HCT116 (cell line): ENCODE data around the gene RUFY4. TPM values are rescaled to one million over a fixed set of nuclear protein-coding genes. Genes with fewer than 3 reads are reported as not detected.

ENCODE experiments used
- ATAC-seq: fragments of 200-7000 bp; cut with Tn5 transposase; 2 replicates; pipeline ENCODE4 v1.9.1; 2020; ENCODE audit warnings: mild to moderate bottlenecking, moderate library complexity
- BruUV-seq: library from RNA; stranded (reverse); fragments of 400-500 nt; replicated peaks from 2 replicates; lab custom pipeline; 2021; lab: Mats Ljungman, UMichigan
- CTCF ChIA-PET: fragments of 300-600 bp; sonication (Branson Sonifier 250); formaldehyde crosslinking; loops from one replicate; lab custom pipeline; 2021; ENCODE audit warnings: antibody characterized with exemption; lab: Charles Lee
- POLR2A ChIA-PET: fragments of 300-600, 350-600 bp; sonication (Branson Sonifier 250); formaldehyde crosslinking; loops from one replicate; lab custom pipeline; 2021; ENCODE audit warnings: antibody characterized with exemption; lab: Charles Lee
- RAD21 ChIA-PET, 2 experiments: fragments of 300-600 bp; sonication (Branson Sonifier 250); formaldehyde crosslinking; loops; one replicate each; lab custom pipeline; 2023; ENCODE audit warnings: low total read pairs in 2 of 2; ENCODE audit not compliant: uncharacterized antibody in 2 of 2, unreplicated experiment in 2 of 2, low non-redundant PET in 1 of 2; lab: Charles Lee
- DNase-seq: peaks from one replicate; pipeline ENCODE4 v3.0.0-alpha.2; 2010; ENCODE audit warnings: low read depth, low spot score
- H2AFZ ChIP-seq: fragments of 200-600 bp; shearing (Covaris generic), sonication (generic); 2 replicates; pipeline ENCODE4 v1.6.1; 2017; ENCODE audit warnings: low read depth, mixed run types, mixed read lengths, antibody characterized with exemption, low read length; ENCODE audit not compliant: poor library complexity, severe bottlenecking
- H3K27ac ChIP-seq: 2 replicates; pipeline ENCODE4 v1.5.1; 2012; ENCODE audit warnings: low read depth, low read length
- H3K27me3 ChIP-seq: fragments of 200-600 bp; sonication (generic); 2 replicates; pipeline ENCODE4 v1.6.1; 2016; ENCODE audit warnings: mixed run types, low read length, mixed read lengths; ENCODE audit not compliant: insufficient read depth
- H3K36me3 ChIP-seq, 2 experiments: fragments of 200-500 bp in 1 of 2; fragments of 200-600 bp in 1 of 2; sonication (Bioruptor generic) in 1 of 2; sonication (generic) in 1 of 2; 2 replicates each; pipeline versions ENCODE4 v1.5.1 to v1.6.1; 2014 to 2016; ENCODE audit warnings: low read length in 2 of 2, inconsistent platforms in 1 of 2, mixed read lengths in 1 of 2, mixed run types in 1 of 2; ENCODE audit not compliant: insufficient read depth in 2 of 2, control insufficient read depth in 1 of 2
- H3K4me1 ChIP-seq, 2 experiments: fragments of 200-600 bp in 1 of 2; sonication (generic) in 1 of 2; 2 replicates each; pipeline versions ENCODE4 v1.5.1 to v1.6.1; 2012 to 2017; ENCODE audit warnings: low read length in 2 of 2, inconsistent platforms in 1 of 2, mild to moderate bottlenecking in 1 of 2, mixed read lengths in 1 of 2, mixed run types in 1 of 2, moderate library complexity in 1 of 2; ENCODE audit not compliant: insufficient read depth in 2 of 2, control insufficient read depth in 1 of 2
- H3K4me2 ChIP-seq: fragments of 200-600 bp; sonication (generic); 2 replicates; pipeline ENCODE4 v1.6.1; 2017; ENCODE audit warnings: mixed run types, low read length, mixed read lengths
- H3K4me3 ChIP-seq, 2 experiments: fragments of 200-600 bp in 1 of 2; sonication (generic) in 1 of 2; replicated peaks in 1 of 2; 2 replicates each; pipeline ENCODE4 v1.5.1; 2011 to 2016; ENCODE audit warnings: low read length in 2 of 2, control low read depth in 1 of 2, low read depth in 1 of 2, mild to moderate bottlenecking in 1 of 2, mixed read lengths in 1 of 2, mixed run types in 1 of 2
- H3K79me2 ChIP-seq: fragments of 200-600 bp; sonication (generic); 2 replicates; pipeline ENCODE4 v1.6.1; 2017; ENCODE audit warnings: mild to moderate bottlenecking, mixed run types, low read length, moderate library complexity, mixed read lengths; ENCODE audit not compliant: insufficient read depth
- H3K9ac ChIP-seq: fragments of 200-600 bp; sonication (generic); 2 replicates; pipeline ENCODE4 v1.6.1; 2016; ENCODE audit warnings: low read length, mixed read lengths
- H3K9me2 ChIP-seq: fragments of 200-600 bp; sonication (generic), shearing (Covaris generic); 2 replicates; pipeline ENCODE4 v1.6.1; 2017; ENCODE audit warnings: mixed run types, mild to moderate bottlenecking, moderate library complexity; ENCODE audit not compliant: insufficient read depth
- H3K9me3 ChIP-seq, 2 experiments: fragments of 200-500 bp in 1 of 2; fragments of 200-600 bp in 1 of 2; sonication (Bioruptor generic) in 1 of 2; sonication (generic) in 1 of 2; 2 replicates each; pipeline ENCODE4 v1.6.1; 2014 to 2017; ENCODE audit warnings: low read length in 2 of 2, mixed read lengths in 2 of 2, inconsistent platforms in 1 of 2, low read depth in 1 of 2, mild to moderate bottlenecking in 1 of 2, mixed run types in 1 of 2, moderate library complexity in 1 of 2; ENCODE audit not compliant: control insufficient read depth in 1 of 2, insufficient read depth in 1 of 2
- H4K20me1 ChIP-seq: fragments of 200-600 bp; sonication (generic), shearing (Covaris generic); 2 replicates; pipeline ENCODE4 v1.6.1; 2017; ENCODE audit warnings: mixed run types, mild to moderate bottlenecking, moderate library complexity; ENCODE audit not compliant: insufficient read depth
- CEBPB ChIP-seq: IDR thresholded peaks from 2 replicates; pipeline ENCODE4 v1.6.1; 2012; ENCODE audit warnings: low read depth
- CTCF ChIP-seq, 3 experiments: fragments of 200-600 bp in 1 of 3; sonication (generic) in 1 of 3; IDR thresholded peaks in 2 of 3; conservative IDR thresholded peaks in 1 of 3; 2 replicates each; pipeline ENCODE4 v1.5.1; 2012 to 2017; ENCODE audit warnings: low read depth in 2 of 3, low read length in 2 of 3, antibody characterized with exemption in 1 of 3, borderline replicate concordance in 1 of 3, control low read depth in 1 of 3, mild to moderate bottlenecking in 1 of 3, mixed read lengths in 1 of 3, mixed run types in 1 of 3, moderate library complexity in 1 of 3; ENCODE audit not compliant: insufficient read depth in 1 of 3
- EZH2 ChIP-seq: fragments of 200-600 bp; sonication (generic); IDR thresholded peaks from 2 replicates; pipeline ENCODE4 v1.6.1; 2017; ENCODE audit warnings: antibody characterized with exemption, mixed run types
- EZH2phosphoT487 ChIP-seq: fragments of 200-600 bp; IDR thresholded peaks from 2 replicates; pipeline ENCODE4 v1.6.1; 2018; ENCODE audit warnings: antibody characterized with exemption, borderline replicate concordance
- FOSL1 ChIP-seq: IDR thresholded peaks from 2 replicates; pipeline ENCODE4 v1.6.1; 2012; ENCODE audit warnings: low read depth
- POLR2A ChIP-seq: IDR thresholded peaks from 2 replicates; pipeline ENCODE4 v1.7.0; 2011; ENCODE audit warnings: borderline replicate concordance; ENCODE audit not compliant: insufficient read depth, insufficient read length; ENCODE audit errors: extremely low read depth
- POLR2AphosphoS5 ChIP-seq: IDR thresholded peaks from 2 replicates; pipeline ENCODE4 v1.6.1; 2011; ENCODE audit warnings: mild to moderate bottlenecking, low read depth, low read length, moderate library complexity
- SIN3A ChIP-seq: IDR thresholded peaks from 2 replicates; pipeline ENCODE4 v1.6.1; 2012; ENCODE audit warnings: low read depth
- SP1 ChIP-seq: IDR thresholded peaks from 2 replicates; pipeline ENCODE4 v1.6.1; 2012; ENCODE audit warnings: low read depth
- ZFX ChIP-seq: fragments of 450-650 bp; IDR thresholded peaks from 2 replicates; pipeline ENCODE4 v1.6.1; 2017
- intact Hi-C: fragments of 100-400 bp; cut with micrococcal nuclease; formaldehyde crosslinking; loops from 2 replicates; pipeline ENCODE4 v1.10.0; 2022
- total RNA-seq: library from RNA; stranded (reverse); gene quantifications from one replicate; pipeline ENCODE4 v1.2.1, GENCODE V29; 2021; ENCODE audit not compliant: unreplicated experiment
- TF ChIP-seq, protein P1 (sequence below): IDR thresholded peaks from 2 replicates; pipeline ENCODE4 v1.6.1; 2012

Gene RUFY4
- total RNA-seq, 1 experiment from 2014 or later, result 0.27 TPM

DNA sequence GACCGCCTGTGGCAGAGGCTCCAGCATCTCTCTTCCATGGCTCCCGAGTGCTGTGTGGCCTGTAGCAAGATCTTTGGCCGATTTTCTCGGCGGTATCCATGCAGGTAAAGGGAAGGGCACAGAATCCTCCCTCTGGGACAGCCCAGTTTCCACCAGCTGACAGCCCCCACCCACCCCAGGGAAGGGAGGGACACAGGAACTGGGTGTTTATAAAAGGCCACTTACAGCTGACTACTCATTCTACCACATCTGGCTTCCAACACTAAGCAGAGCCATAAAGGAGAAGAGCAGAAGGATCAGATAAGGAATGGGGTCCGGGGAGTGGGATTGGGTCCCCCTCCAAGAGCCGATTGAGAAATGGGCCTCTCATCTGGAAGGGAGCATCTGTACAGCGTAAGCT, 20.2 kb downstream of the RUFY4 start:
- Histone ChIP-seq H3K4me2 (no peak overlapping the region), H3K4me1 (no peaks in the 10 kb centered on the region), H4K20me1 (no peaks in the 10 kb centered on the region), H2AFZ (no peak overlapping the region), H3K27ac (no peak overlapping the region), H3K27me3 (no peaks in the 10 kb centered on the region), H3K79me2 (no peaks in the 10 kb centered on the region), H3K36me3 (no peaks in the 10 kb centered on the region), H3K4me3 (no peak overlapping the region), H3K9ac (no peak overlapping the region), H3K9me3 (no peaks in the 10 kb centered on the region), H3K9me2 (no peaks in the 10 kb centered on the region)
- BruUV-seq, result no TSS peak
- intact Hi-C loops, result no loop called here
- ChIA-PET CTCF (no interaction called here), POLR2A (no interaction called here), RAD21 (no interaction called here)
- DNase-seq, result no peak
- no peak for TF ChIP-seq CTCF (IDR thresholded peaks at IDR 0.05 in 2 of 3, conservative IDR thresholded peaks at IDR 0.05 in 1 of 3; ENCODE audit: borderline replicate concordance in 1 of 3, insufficient read depth in 1 of 3, low read depth in 2 of 3, low read length in 2 of 3)
- TF ChIP-seq ZFX, result no peak
- TF ChIP-seq SIN3A, result no peak
- no peak for TF ChIP-seq POLR2A
- TF ChIP-seq EZH2phosphoT487, result no peak
- no peak for TF ChIP-seq CEBPB
- TF ChIP-seq FOSL1, result no peak
- no peak for TF ChIP-seq POLR2AphosphoS5
- TF ChIP-seq EZH2, result no peak
- TF ChIP-seq, protein P1, sequence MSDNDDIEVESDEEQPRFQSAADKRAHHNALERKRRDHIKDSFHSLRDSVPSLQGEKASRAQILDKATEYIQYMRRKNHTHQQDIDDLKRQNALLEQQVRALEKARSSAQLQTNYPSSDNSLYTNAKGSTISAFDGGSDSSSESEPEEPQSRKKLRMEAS, result no peak
- no peak for TF ChIP-seq SP1
- ATAC-seq, result no peak
